HL-60/S4 treated with phorbol 12-myristate 13-acetate at 8.2 ng/mL for 4 days and 3 days (cell line): ENCODE results near the gene ITPA.

Experiments used
- in situ Hi-C: fragments of 300-500 bp; cut with MboI; formaldehyde crosslinking; loops from 2 replicates; pipeline ENCODE4 v1.15.0; 2022; ENCODE audit warnings: low sequenced_read_pairs

ITPA gene

DNA sequence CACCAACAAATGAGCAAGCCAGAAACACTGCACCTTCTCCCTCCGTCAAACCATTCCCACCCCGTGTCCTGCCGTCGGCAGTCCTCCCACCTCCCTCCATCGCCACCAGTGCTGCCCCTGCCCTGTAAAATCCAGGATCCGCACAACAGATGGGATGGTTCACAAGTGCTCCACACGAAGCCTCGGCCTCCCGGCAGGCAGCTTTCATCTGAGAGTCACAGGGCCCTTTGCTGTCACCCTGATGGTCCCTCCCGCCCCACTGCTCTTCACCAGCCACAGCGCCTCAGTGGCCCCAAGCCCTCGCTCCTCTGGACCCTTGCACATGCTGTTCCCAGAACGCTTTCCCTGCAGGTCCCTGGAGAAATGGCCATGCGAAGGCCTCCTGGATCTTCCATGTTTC lies 17.6 kb downstream of the ITPA start:
- in situ Hi-C loops = no loop called here

DNA sequence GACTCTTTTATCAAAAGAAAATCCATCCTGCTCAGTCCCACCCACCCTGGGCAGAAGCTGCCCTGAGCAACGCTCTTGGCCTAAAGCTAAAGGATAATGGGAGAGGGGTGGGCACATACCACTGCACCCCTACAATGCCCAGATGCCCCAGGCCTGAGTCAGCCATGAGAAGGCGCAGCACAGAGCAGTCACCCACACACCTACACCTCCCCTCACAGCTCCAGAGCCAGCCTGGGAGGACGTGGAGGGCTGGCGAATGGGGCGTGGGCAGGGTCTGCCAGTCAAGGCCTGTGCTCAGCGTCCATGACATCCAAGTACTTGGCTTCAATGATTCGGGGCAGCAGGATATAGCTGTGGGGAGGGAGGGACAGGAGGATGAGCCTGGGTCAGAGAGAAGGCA lies 18.2 kb downstream of the ITPA start:
- in situ Hi-C loops = no loop called here

DNA sequence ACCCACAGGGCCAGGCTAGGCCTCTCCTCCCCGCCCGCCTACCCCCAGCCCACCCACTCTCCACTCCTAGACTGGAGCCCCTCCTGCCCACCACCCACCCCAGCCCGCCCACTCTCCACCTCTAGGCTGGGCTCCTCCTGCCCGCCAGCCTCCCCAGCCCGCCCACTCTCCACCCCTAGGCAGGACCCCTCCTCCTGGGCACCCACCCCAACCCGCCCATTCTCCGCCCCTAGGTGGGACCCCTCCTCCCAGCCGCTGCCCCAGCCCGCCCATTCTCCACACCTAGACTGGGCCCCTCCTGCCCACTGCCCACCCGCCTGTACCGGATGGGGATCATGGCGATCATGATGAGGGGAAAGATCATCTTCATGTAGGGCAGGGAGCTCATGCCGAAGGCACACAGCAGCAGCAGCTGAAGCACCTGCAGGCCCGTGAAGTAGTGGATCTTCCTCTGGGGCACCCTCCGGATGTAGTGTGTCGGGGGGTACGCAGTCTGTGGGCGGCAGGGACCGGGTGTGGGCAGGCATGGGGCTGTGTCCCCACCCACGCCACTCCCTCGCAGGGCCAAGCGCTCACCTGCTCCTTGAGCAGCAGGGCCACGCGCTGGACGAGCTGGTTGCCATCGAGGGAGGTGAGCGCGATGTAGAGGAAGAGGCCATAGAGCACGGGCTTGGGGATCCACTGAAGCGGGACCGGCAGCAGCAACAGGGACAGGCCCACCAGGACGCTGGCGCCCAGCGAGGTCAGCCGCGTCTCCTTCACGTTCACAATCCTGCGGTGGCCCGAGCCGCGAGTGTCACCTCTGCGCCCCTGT lies 18.8 kb downstream of the ITPA start:
- in situ Hi-C loops = no loop called here

DNA sequence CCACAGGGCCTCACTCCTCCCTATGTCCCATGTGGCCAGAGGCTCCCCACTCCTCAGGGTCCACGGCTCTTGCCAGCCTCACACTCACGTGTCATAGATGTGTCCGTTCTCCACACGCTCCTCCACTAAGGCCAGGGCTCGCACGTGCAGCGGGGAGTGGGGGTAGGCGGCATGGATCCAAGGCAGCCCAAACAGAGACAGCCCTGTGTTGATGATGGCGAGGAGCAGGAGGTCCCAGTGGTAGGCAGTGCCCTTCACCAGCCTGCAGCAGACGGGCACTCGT lies 19.4 kb downstream of the ITPA start:
- in situ Hi-C loops = no loop called here

DNA sequence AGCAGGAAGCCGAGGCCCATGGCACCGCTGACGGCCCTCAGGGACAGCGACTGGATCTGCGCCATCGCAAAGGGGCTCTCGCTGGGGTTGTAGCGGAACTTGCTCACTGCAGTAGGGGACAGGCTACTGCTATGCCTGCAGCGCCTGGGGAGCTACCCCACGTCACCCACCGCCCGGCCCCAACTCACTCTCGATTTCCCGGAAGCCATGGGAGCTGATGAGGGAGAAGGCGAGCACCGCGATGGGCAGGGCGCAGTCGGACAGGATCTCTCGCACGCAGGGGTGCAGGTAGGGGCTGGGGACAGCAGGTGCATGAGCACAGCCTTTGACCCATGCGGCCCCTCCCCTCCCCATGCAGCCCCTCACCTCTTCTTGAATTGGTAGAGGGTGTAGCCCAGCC lies 19.9 kb downstream of the ITPA start:
- in situ Hi-C loops = no loop called here

DNA sequence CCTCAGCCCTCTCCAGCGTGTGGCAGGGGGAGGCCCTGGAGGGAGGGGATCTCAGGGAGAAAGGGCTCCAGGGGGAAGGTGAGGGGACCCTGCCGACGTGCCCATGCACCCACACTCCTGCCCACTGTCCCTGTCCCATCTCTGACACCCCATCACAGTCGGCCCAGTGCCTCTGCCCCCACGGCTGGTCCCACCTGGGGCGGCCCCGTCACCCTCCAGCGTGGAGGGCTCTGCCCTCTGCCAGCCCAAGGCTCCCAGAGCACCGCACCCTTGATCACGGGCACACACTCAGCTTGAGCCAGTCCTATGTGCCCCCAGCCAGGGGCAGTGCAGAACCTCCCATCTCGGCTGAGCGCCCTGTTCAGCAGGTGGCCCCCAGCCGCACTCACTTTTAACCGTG lies 20.5 kb downstream of the ITPA start:
- in situ Hi-C loops = no loop called here

DNA sequence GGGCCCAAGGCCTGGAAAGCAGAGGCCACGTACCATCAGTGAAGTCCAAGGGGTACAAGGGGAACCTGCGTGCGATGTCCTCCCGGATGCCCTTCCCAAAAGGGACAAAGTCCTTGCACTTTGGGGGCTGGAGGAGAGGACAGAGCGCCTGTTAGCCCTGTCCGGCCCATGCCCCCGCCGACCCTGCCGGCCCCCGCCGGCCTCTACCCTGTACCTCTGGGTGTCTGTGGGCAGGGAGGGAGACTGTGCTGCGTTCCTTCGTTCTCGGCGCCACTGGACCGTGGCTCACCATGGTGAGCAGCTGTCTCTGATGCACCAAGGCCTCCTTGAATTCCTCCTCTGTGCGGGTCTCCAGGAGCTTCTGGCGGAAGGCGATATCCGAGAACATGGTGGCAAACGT lies 21.8 kb downstream of the ITPA start:
- in situ Hi-C loops = no loop called here

DNA sequence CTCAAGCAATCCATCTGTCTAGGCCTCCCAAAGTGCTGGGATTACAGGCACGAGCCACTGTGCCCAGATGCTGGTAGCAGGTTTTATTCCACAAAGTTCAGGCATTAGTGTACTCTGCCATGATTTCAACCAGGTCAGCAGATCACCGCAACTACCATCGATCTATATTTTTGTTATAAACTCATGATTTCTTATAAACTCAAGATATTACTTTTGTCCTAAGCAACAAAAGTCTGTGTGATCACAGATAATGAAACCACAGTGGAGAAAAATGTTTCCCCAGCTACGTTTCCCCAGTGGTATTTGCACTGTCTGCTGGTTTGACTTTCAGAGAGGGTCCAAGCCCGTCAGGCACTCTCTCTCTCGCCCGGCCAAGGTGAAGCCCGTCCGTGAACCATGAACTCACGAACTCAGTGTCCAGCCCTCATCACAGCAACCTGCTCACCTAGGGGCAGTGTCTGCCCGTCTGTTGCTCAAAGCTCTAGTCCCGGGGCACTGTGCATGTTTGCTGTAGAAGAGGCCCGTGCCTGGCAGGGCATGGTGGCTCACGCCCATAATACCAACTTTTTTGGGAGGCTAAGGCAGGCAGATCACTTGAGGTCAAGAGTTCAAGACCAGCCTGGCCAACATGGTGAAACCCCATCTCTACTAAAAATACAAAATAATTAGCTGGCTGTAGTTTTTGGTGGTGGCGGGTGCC lies 22.7 kb downstream of the ITPA start:
- in situ Hi-C loops = no loop called here

DNA sequence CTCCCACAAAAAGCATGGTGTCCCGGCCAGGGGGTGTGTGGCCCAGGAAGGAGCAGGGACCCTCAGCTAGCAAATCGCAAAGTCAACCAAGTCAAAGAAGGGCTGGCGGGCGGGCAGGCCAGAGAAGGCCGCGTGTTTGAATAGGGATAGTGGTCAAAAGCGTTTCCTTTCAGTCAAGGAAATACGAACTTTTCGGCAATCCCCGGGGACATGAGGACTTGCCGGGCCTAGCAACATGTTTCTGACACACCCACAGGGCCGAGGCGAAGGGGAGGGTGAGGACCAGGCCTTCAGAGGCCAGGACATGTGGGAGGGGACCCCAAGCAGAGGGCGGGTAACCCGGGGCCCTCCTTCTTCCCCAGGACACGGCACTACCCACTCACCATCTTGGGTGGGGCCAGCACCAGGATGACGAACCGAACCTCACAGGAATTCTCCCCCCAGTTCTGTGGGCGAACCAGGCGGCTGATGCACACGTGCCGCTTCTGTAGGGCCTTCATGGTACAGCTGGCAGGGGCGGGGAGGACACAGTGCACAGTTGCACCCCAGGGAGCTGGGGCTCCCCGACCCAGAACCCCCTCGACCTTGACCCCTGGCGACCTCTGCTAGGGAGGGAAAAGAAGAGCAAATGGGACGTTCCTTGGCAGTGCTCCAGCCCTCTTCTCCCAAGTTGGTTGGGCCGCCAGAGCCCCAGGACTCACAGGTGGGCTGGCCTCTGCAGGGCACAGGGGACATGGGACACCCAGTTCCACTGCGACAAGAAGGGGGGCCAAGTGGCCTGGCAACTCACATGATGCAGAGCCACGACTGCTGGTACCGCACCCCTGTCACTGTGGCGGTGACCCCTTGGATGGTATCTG lies 24.1 kb downstream of the ITPA start:
- in situ Hi-C loops = no loop called here

DNA sequence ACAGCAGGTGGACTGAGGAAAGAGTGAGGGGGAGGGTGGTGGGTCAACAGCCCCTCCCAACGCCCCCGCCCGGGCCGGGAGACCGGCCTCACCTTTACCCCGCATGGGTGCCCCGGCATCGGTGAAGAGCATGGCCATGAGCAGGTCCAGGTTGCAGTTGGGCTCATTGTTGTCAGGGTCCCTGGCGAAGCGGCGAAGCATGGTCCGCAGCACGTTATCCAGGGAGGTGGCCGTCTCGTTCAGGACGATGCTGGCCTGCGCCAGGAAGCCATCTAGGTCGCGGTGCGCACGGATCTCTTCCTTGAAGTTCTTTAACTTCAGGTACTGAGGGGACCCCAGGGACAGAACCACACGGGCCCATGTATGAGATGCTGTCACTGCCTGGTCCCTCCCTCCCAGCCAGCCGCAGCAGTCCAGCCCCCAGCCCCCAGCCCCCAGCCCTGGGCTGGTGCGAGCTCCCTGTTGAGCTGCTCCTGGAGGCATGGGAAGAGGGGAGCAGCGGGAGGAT lies 24.7 kb downstream of the ITPA start:
- in situ Hi-C loops = no loop called here

DNA sequence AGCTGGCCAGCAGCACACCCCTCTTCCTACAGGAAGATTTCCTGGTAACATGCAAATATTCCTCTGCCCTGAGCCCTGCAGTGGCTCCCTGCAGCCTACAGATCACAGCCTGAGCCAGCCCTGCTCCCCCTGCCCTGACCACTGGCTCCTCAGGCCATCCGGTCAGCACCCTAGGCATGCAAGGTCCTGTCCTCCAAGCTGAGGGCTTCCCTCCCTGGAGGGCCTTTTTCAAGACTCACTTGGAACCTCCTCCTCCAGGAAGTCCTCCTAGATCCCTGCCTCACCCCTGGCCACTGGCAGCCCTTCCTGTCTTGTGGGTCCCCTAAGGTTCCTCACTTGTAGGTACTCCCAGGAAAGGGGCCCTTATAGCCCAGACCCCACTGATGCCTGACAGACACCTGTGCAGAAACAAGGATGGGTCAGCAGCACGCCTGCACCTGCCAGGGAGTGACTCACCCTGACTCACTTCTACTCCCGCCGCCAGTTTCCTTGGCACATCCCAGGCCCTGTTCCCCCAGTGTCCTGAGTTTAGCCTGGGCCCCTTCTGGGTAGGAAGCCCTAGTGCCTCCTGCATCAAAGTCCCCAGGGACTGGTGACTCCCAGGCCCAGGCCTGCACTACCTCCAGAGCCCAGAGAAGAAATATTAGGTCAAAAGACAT lies 26.5 kb downstream of the ITPA start:
- in situ Hi-C loops = no loop called here

DNA sequence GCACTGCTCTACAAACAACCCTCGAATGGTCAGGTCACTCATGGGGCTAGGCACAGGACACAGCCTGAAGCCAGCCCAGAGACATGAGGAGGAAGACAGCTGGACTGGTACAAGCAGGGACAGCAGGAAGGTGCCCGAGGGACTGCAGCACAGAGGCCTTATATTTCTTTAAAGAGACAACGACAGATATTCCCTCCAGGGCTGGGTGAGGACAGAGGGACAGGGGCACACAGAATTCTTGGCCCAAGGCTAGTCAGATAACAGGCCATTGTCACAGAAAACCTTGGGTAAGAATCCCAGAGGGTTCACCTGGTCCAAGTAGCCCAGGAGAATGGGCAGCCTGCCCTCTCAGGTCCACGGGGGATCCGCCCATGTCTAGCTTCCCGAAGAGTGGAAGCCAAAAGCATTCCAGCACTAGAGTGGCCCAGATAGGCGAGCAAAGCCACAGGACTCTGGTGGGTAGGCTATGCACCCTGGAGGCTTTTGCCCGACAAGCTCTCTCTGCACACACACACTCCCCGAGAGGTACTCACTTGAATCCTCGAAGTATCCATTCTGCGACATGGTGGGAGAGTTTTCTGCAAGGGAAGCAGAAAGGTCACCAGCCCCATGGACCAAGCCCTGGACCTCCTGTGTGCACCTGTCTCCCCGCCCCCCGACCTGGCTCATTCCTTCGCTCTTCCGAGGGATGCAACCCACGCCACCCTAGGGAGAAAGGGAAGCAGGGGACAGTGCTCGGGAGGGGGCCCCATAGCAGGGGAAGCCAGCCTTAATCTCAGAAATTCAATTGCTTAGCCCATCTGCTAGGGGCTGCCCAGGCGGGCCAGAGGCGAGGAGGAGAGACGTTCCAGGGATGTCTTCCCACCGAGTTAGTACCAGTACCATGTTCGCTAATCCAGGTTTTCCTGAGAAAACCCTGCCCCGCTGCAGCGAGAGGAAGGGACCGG lies 28.0 kb downstream of the ITPA start:
- in situ Hi-C loops = no loop called here

DNA sequence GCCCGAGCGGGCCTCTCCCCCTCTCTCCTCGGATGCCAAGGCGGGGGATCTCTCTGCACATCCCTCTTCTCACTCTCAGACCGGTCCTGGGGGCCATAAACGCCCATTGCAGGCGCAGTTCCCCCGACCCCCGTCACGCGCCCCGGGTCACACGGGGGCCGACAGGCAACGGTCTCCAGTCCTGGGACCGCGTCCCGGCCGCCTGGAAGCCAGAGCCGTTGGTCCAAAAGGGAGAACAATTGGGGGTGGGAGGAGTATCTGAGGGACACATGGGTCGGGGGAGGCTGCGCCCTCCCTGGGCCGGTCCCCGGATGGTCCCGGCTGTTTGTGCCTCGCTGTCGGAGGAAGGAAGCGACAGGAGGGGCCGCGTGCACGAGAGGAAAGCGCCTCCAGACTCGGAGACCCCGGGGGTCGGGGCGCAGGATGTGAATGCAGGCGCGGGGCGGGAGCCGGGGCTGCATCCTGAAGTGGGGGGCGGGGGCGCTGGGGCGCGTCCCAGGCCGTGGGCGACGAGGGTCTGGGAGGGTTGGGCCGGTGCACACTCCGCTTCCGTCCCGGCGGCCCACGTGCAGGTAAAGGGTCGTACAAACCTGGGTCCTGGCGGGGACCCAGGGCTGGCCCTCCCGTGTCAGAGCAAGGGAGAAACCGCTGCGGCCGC lies 28.8 kb downstream of the ITPA start:
- in situ Hi-C loops = no loop called here

DNA sequence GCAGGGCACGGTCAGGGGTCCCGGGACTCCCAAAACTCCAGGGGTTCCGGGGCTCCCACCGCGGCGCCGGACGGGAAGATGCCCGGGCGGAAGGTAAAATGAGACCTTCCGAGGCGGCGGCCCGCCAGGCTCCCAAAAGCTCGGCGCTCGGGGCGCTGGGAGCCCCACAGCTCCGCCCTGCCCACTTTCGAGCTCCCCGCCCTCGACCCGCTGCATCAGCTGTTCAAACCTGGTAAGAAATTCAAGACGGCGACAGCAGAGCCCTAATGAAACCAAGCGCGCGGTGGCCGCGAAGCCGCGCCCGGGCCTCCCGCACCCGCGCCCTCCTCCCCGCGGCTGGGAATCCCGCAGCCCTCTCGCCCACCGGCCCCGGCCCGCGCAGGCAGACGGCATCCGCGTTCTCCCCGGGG lies 29.3 kb downstream of the ITPA start:
- in situ Hi-C loops = no loop called here

DNA sequence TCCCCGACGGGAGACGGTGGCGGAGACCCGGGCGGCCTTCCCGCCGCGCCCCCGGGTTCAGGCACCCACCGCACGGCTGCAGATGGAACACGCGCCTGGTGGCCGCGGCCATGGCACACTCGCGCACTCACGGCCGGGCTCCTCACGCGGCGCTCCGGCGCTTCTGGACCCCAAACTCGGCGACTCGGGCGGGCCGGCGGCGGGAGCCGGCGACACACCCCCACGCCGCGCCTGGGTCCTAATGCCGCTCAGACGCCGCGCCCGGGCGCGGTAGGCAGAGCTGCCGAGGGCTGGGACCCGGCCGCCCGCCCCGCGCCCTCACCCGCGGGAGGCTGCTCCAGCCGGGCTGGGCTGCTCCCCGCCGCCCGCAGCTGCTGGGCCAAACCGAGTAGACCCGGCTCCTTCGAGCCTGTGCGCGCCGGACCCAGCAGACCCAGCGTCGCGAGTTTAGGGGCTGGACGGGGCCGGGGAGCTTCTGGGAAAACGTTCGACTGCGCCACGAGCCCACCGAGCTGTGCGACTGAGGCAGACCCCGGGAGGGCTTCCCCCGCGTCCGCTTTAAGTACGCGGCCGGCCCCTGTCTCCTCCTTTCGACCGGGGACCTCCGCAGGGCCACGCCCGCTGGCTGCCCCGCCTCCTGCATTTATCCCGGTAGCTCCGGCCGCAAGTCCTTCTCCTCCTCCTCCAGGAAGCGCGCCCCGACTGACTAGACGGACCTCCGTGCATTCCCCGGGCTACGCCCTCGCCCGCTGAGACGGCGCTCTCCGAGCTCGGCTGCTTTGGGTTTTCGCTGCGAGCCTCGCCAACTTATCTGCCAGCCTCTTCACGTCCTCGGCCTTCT lies 29.9 kb downstream of the ITPA start, which contains the start of gene SLC4A11:
TSS of gene SLC4A11 (minus strand) at position 165 of the 841 bp plus-strand sequence. CDS start at position 112, 53 bp downstream.
- in situ Hi-C loops = no loop called here

DNA sequence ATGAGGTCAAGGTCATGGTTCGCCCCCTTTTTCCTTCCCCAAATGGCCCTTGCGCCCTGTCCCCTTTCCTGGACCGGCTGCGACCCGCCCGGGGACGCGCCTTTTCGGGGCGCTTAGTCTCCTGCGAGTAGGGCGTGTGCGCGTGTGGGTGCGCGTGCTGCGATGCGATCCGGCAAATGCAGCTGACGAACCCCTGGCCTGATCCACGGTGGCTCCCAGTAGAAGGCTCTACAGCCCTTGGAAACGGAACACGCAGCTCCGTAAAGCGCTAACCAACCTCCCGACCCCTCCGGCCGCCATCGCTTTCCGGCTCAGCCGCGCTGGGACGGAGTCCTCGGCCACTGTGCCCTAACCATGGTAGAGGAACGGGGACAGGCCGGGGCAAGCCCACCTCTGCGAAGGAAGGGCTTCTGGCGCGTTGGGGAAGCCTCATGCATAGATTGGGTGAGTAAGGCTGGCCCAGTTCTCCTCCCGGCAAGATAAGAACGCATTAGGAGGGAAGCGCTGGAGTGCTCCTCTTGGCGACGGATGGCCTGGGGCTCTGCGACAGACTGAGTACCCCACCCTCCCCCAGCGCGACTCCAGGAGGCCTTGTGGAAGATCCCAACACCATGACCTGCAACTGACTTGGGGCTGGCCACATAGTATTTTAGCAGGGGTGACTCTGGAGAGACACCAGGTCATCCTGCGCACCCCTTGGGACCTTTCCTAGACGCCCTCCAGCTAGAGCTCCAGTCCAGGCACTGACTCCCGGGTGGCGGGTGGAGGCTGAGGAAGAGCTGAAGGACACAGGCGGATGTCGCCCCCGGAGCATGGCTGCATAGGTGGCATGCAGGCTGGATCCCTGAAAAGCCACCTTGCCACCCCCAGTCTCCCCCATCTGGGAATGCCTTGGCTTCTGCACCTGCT lies 30.8 kb downstream of the ITPA start:
- in situ Hi-C loops = no loop called here

DNA sequence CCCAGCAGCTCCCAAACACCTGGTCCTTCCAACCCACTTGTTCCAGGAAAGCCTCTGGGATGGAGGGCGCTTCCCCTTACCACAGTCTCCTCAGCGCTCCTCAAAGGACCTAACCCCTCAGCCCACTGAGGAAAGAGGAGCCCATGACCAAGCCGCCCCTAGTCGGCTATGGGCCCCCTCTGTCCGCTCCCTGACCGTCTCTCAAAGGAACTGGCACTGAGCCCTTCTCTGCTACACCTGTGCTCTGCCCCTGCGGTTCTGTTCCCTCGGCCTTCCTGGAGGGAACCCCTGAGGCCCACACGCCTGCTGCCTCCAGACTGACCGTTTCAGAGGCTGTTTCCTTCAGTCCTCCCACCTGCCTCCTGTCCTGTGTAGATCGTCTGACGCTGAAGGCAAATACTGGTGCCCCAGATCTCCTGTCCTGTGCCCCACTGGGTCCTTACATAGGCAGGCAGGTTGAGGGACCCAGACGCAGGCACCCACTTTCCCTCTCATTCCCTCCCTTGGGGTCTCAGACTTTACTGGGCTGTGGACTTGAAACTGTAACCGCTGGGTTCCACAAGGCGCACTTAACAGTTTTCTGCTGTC lies 31.6 kb downstream of the ITPA start:
- in situ Hi-C loops = no loop called here
